HUES6 (cell line): Measurements from ENCODE around the gene VIL1.

ENCODE experiments used
- H3K27ac ChIP-seq: 2 replicates; pipeline ENCODE4 v1.7.0; 2013; ENCODE audit warnings: low read depth, mild to moderate bottlenecking, low read length, inconsistent platforms
- H3K27me3 ChIP-seq: 2 replicates; pipeline ENCODE4 v1.6.1; 2013; ENCODE audit warnings: low read length; ENCODE audit not compliant: control insufficient read depth, insufficient read depth
- H3K36me3 ChIP-seq: 2 replicates; pipeline ENCODE4 v1.6.1; 2013; ENCODE audit warnings: low read length; ENCODE audit not compliant: control insufficient read depth, insufficient read depth
- H3K4me1 ChIP-seq: 2 replicates; pipeline ENCODE4 v1.6.1; 2013; ENCODE audit warnings: low read length; ENCODE audit not compliant: control insufficient read depth, insufficient read depth
- H3K4me3 ChIP-seq: 2 replicates; pipeline ENCODE4 v1.5.1; 2013; ENCODE audit warnings: low read depth, low read length
- H3K9ac ChIP-seq: one replicate; pipeline ENCODE4 v1.6.1; 2013; ENCODE audit warnings: mild to moderate bottlenecking, low read length
- H3K9me3 ChIP-seq: 2 replicates; pipeline ENCODE4 v1.6.1; 2013; ENCODE audit warnings: low read depth, low read length; ENCODE audit not compliant: control insufficient read depth, insufficient read depth

VIL1 gene

GRCh38 chr2:218386505-218387368, 32.2 kb upstream of the VIL1 start:
- peak overlapping the region; percentile 27 for H3K9ac ChIP-seq
- peak overlapping the region; percentile 96 for H3K4me3 ChIP-seq
- no peak overlapping the region for H3K27ac ChIP-seq
- H3K9me3 ChIP-seq = no peaks in the 10 kb centered on the region
- no peaks in the 10 kb centered on the region for H3K4me1 ChIP-seq
- H3K36me3 ChIP-seq = no peaks in the 10 kb centered on the region
- peaks cover 33% of the 10 kb centered on the region for H3K27me3 ChIP-seq

GRCh38 chr2:218387369-218388194, 31.3 kb upstream of the VIL1 start:
- H3K36me3 ChIP-seq = no peaks in the 10 kb centered on the region
- H3K9ac ChIP-seq = peak overlapping the region; percentile 61
- H3K9me3 ChIP-seq = no peaks in the 10 kb centered on the region
- H3K27me3 ChIP-seq = peaks cover 27% of the 10 kb centered on the region
- H3K4me1 ChIP-seq = no peaks in the 10 kb centered on the region
- H3K27ac ChIP-seq = no peak overlapping the region
- peak overlapping the region; percentile 96 for H3K4me3 ChIP-seq

DNA sequence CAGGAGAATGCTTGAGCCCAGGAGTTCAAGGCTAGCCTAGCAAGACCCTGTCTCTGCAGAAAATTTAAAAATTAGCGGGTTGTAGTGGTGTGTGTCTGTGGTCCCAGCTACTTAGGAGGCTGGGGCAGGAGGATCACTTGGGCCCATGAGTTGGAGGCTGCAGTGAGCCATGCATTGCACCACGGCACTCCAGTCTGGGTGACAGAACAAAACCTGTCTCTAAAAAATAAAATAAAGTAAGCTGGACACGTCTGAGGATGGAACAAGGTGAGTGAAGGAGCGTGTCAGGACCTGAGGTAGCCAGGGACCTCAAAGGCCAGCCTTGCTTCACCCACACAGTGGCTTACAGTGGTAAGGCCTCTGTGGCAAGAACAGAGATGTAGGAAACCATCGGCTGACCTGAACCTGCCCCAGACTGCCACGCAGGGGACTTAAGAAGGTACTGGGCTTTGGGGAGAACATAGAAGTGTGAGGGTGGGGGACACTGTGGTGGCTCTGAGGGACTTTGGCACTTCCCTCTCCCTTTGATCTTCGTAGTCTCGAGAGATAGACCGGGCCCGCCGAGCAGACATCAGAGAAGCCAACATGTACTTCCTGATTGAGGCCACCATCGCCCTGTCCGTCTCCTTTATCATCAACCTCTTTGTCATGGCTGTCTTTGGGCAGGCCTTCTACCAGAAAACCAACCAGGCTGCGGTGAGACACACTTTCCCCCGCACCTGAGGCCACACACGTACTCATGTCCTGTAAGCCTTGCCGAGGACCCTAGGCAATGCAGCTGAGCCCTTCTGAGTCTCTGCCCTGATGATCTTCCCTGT, 29.4 kb upstream of the VIL1 start:
- Histone ChIP-seq H3K27me3 (peaks cover 29% of the 10 kb centered on the region), H3K9me3 (no peaks in the 10 kb centered on the region), H3K4me3 (no peak overlapping the region), H3K9ac (no peak overlapping the region), H3K4me1 (peaks cover 12% of the 10 kb centered on the region), H3K27ac (no peak overlapping the region), H3K36me3 (no peaks in the 10 kb centered on the region)

- Histone ChIP-seq H3K27me3 (peaks cover 18% of the 10 kb centered on the region), H3K4me1 (peaks cover 14% of the 10 kb centered on the region), H3K9me3 (no peaks in the 10 kb centered on the region), H3K9ac (no peak overlapping the region), H3K36me3 (no peaks in the 10 kb centered on the region), H3K4me3 (no peak overlapping the region), H3K27ac (no peak overlapping the region)
Observed at GRCh38 chr2:218391202-218391601, 27.7 kb upstream of the VIL1 start.

DNA sequence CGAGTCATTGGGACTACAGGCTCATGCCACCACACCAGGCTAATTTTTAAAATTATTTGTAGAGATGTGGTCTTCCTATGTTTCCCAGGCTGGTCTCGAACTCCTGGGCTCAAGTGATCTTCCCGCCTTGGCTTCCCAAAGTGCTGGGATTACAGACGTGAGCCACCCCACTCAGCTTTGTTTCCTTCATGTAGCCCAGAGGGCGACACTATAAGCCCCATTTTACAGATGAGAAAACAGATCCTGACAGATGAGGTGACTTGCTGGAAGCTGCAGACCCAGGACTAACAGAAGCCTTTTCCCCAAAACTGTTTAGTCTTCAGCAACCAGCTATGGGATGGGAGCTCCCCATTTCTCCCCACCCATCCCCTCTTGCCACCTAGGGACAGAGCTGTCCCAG, 26.5 kb upstream of the VIL1 start:
- no peak overlapping the region for H3K4me3 ChIP-seq
- peaks cover 16% of the 10 kb centered on the region for H3K27me3 ChIP-seq
- no peaks in the 10 kb centered on the region for H3K9me3 ChIP-seq
- no peaks in the 10 kb centered on the region for H3K36me3 ChIP-seq
- no peak overlapping the region for H3K9ac ChIP-seq
- no peak overlapping the region for H3K27ac ChIP-seq
- peaks cover 25% of the 10 kb centered on the region for H3K4me1 ChIP-seq

GRCh38 chr2:218392891-218393462, 25.9 kb upstream of the VIL1 start:
- H3K9ac ChIP-seq = no peak overlapping the region
- H3K27ac ChIP-seq = no peak overlapping the region
- H3K9me3 ChIP-seq = no peaks in the 10 kb centered on the region
- no peaks in the 10 kb centered on the region for H3K36me3 ChIP-seq
- H3K4me3 ChIP-seq = no peak overlapping the region
- H3K4me1 ChIP-seq = peaks cover 26% of the 10 kb centered on the region
- H3K27me3 ChIP-seq = peaks cover 20% of the 10 kb centered on the region

GRCh38 chr2:218393750-218394290, 25.1 kb upstream of the VIL1 start:
- Histone ChIP-seq H3K9me3 (no peaks in the 10 kb centered on the region), H3K27me3 (peaks cover 29% of the 10 kb centered on the region), H3K4me1 (peaks cover 28% of the 10 kb centered on the region), H3K27ac (no peak overlapping the region), H3K4me3 (no peak overlapping the region), H3K36me3 (no peaks in the 10 kb centered on the region), H3K9ac (no peak overlapping the region)

DNA sequence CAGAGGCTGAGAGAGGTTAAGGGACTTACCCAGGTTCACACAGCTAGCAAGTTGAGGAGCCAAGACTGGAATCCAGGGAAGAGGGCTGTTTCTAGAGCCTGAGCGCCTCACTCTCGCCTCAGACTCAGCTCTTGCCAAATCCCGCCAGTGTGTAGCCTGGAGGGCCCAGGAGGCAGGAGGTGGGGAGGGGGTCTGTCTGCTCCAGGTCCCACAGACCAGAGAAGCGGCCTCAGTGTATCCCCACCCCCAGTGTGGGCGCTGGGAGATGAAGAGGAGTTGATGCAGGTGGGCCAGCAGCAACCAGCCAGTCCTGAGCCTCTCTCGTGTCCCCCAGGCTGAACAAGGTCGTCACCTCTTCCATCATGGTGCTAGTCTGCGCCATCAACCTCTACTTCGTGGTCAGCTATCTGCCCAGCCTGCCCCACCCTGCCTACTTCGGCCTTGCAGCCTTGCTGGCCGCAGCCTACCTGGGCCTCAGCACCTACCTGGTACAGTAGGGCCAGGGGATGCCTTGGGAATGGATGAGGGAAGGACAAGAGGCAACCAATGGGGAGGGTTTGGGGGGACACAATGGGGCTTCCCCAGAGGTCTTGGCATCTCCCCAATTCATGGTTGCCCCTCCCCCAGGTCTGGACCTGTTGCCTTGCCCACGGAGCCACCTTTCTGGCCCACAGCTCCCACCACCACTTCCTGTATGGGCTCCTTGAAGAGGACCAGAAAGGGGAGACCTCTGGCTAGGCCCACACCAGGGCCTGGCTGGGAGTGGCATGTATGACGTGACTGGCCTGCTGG, 24.4 kb upstream of the VIL1 start:
- H3K36me3 ChIP-seq = no peaks in the 10 kb centered on the region
- H3K4me3 ChIP-seq = no peak overlapping the region
- H3K27ac ChIP-seq = no peak overlapping the region
- H3K9ac ChIP-seq = no peak overlapping the region
- H3K9me3 ChIP-seq = no peaks in the 10 kb centered on the region
- peaks cover 33% of the 10 kb centered on the region for H3K4me1 ChIP-seq
- peaks cover 34% of the 10 kb centered on the region for H3K27me3 ChIP-seq

DNA sequence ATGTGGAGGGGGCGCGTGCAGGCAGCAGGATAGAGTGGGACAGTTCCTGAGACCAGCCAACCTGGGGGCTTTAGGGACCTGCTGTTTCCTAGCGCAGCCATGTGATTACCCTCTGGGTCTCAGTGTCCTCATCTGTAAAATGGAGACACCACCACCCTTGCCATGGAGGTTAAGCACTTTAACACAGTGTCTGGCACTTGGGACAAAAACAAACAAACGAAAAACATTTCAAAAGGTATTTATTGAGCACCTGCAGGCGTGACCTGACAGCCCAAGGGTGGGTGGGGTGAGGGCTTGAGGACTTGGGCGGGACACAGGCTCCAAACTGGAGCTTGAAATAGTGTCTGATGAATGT, 23.9 kb upstream of the VIL1 start:
- Histone ChIP-seq H3K4me1 (peaks cover 33% of the 10 kb centered on the region), H3K27me3 (peaks cover 34% of the 10 kb centered on the region), H3K27ac (no peak overlapping the region), H3K9ac (no peak overlapping the region), H3K4me3 (peak overlapping the region; percentile 80; the same call in 1 of the 2 replicates), H3K9me3 (no peaks in the 10 kb centered on the region), H3K36me3 (no peaks in the 10 kb centered on the region)

DNA sequence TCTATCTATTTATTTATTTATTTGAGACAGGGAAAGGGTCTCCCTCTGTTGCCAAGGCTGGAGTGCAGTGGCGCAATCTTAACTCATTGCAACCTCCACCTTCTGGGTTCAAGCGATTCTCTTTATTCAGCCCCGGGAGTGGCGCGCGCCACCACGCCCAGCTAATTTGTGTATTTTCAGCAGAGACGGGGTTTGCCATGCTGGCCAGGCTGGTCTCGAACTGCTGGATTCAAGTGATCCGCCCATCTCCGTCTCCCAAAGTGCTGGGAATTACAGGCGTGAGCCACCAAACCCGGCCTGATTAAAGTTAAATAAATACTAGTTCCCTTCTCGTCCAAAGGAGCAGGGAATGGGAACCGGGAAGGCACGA, 23.5 kb upstream of the VIL1 start:
- H3K9ac ChIP-seq = peak overlapping the region; percentile 26
- peaks cover 33% of the 10 kb centered on the region for H3K4me1 ChIP-seq

More for the DNA sequence above, 23.5 kb upstream of the VIL1 start:
- Histone ChIP-seq H3K36me3 (no peaks in the 10 kb centered on the region), H3K27ac (no peak overlapping the region), H3K4me3 (peak overlapping the region; percentile 80), H3K27me3 (peaks cover 34% of the 10 kb centered on the region), H3K9me3 (no peaks in the 10 kb centered on the region)
